HG03342 (cell line): ENCODE measurements around the gene PPM1M.

Experiments
- ATAC-seq: cut with Tn5 transposase; IDR thresholded peaks from one replicate; pipeline ENCODE4 v1.9.1; 2021; ENCODE audit warnings: mild to moderate bottlenecking, moderate library complexity; ENCODE audit not compliant: unreplicated experiment

The PPM1M gene

GRCh38 chr3:52293491-52294319 is 48.1 kb downstream of the PPM1M start:
- ATAC-seq, result no peak

- ATAC-seq, result no peak
Observed at GRCh38 chr3:52294320-52295150, 49.0 kb downstream of the PPM1M start.

GRCh38 chr3:52295671-52296208 is 50.2 kb downstream of the PPM1M start:
- ATAC-seq, result no peak

- no peak for ATAC-seq
Observed at GRCh38 chr3:52297242-52298148, 51.9 kb downstream of the PPM1M start.

GRCh38 chr3:52298149-52299098 is 52.9 kb downstream of the PPM1M start:
- no peak for ATAC-seq

GRCh38 chr3:52299247-52299878 is 53.8 kb downstream of the PPM1M start:
- ATAC-seq, result no peak
